ENCODE data around the gene CDK14.

- TF ChIP-seq CTCF (IDR thresholded peaks at IDR 0.05) (no peak), POLR2A (IDR thresholded peaks at IDR 0.05) (no peak)
Measured at GRCh38 chr7:90859521-90859920, 263.4 kb downstream of the CDK14 start.
